Pancreas (tissue), 10 donors: Measurements from ENCODE around the gene FRMPD4. TPM values are rescaled to one million over a fixed set of nuclear protein-coding genes. Genes with fewer than 3 reads are reported as not detected.

ENCODE experiments used
- ATAC-seq, 4 donors: fragments of 200-7000 bp; cut with Tn5 transposase; one replicate each; pipeline versions ENCODE4 v1.8.0 to v1.9.1; 2020; ENCODE audit warnings: mild to moderate bottlenecking in 4 of 4, moderate library complexity in 4 of 4
- DNase-seq, 6 donors: peaks; one replicate each; pipeline ENCODE4 v3.0.0-alpha.2; 2020
- FAIRE-seq: peaks from 2 replicates; lab custom pipeline; 2012; peaks lifted over from hg19 to GRCh38; lab: Jason Lieb, UNC
- H3K27ac ChIP-seq, 4 donors: fragments of 200-600 bp; sonication (generic); 1 replicate in 3 of 4; 2 replicates in 1 of 4; pipeline versions ENCODE4 v1.5.0 to v1.8.0; 2020
- H3K27me3 ChIP-seq, 4 donors: fragments of 200-600 bp; one replicate each; pipeline ENCODE4 v1.8.0; 2021
- H3K36me3 ChIP-seq, 3 donors: fragments of 200-600 bp; sonication (generic) in 1 of 3; one replicate each; pipeline versions ENCODE4 v1.5.0 to v1.8.0; 2020 to 2021
- H3K4me1 ChIP-seq, 3 donors: fragments of 200-600 bp; one replicate each; pipeline ENCODE4 v1.8.0; 2021
- H3K4me3 ChIP-seq, 4 donors: fragments of 200-600 bp; sonication (generic) in 2 of 4; one replicate each; pipeline versions ENCODE4 v1.5.0 to v1.8.0; 2020 to 2021
- H3K9me3 ChIP-seq, 4 donors: fragments of 200-600 bp; one replicate each; pipeline ENCODE4 v1.8.0; 2021
- CTCF ChIP-seq, 4 donors: fragments of 200-600 bp; sonication (generic) in 3 of 4; IDR thresholded peaks; one replicate each; pipeline versions ENCODE4 v1.5.0 to v1.8.0; 2021; ENCODE audit warnings: antibody characterized with exemption in 4 of 4
- WGBS, 2 donors: extraction: QIAGEN DNeasy Blood & Tissue Kit; methylation state at CpG; one replicate each; pipeline ENCODE4 v1.1.7; 2013; 5-methylcytosine and 5-hydroxymethylcytosine counted together
- intact Hi-C, 3 donors: fragments of 100-400 bp; cut with DNase I; formaldehyde crosslinking; loops; one replicate each; pipeline versions ENCODE4 v1.11.1 to v1.14.2; 2022
- polyA plus RNA-seq, 2 donors: library from polyadenylated mRNA; stranded (reverse); fragments of 200-250 nt; gene quantifications; one replicate each; pipeline ENCODE4 v1.2.3, GENCODE V29; 2013
- total RNA-seq, 6 donors: library from RNA; stranded (reverse); fragmentation: NEBNext Ultra II Directional in 4 of 6; extraction: Animal tissue kit (Norgen Biotek cat#: 25700) in 4 of 6; gene quantifications; one replicate each; pipeline versions ENCODE4 v1.2.1 to v1.2.4, GENCODE V29; 2021 to 2023
- donor health status: healthy with polysubstance abuse.
- donor health status: DM: no; HTN: no; CAD: no; lungs with moderate emphysema.
- donor health status: DM: no; HTN: no; CAD: no.
- donor health status: control.
- donor health status: control.
- donor health status: Bipolar disorder and iron deficiency.
- donor health status: DM: yes; HTN: yes; CAD: no.
- donor health status: DM: no; HTN: no; CAD: no.
- donor health status: DM: no; HTN: no; CAD: no.
- donor health status: DM: yes; HTN: yes; CAD: no.

The FRMPD4 gene
- total and polyA plus RNA-seq, 8 donors, result 0.03 to 0.23 (median 0.06) TPM; not detected in 1

- Histone ChIP-seq H3K9me3 (no peaks in the 10 kb centered on the region), H3K4me3 (no peak overlapping the region), H3K36me3 (no peaks in the 10 kb centered on the region), H3K4me1 (no peaks in the 10 kb centered on the region), H3K27ac (no peak overlapping the region), H3K27me3 (peaks cover 0 to 11% (median 2%) of the 10 kb centered on the region in 4 donors)
- DNase-seq (no peak), FAIRE-seq (no peak), ATAC-seq (no peak)
- TF ChIP-seq CTCF (IDR thresholded peaks at IDR 0.05), result no peak
- WGBS, 2 donors, result 68 to 69% methylated on average over 2 of the region's 2 CpGs
- intact Hi-C loops, result no loop called here
Observed at GRCh38 chrX:12197030-12197429, 58.8 kb downstream of the FRMPD4 start.

DNA sequence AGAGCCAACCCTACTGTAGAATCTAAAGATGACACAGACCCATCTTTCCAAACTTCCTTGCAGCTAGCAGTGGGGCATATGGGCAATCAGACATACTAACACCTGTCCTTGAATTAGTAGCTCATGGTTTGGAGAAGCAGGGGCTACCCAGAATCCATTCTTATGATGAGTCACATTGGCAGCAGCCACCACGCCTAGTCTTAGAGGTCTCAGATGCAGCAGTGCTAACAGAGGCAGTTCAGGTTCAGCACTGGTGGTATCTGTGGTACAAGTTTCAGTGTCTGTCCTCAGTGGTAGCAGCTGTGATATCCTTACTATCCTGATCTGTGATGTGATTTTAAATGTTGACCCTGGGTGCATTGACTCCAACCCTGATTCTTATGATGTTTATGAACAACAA lies 68.1 kb downstream of the FRMPD4 start:
- Histone ChIP-seq H3K9me3 (no peaks in the 10 kb centered on the region), H3K4me3 (no peak overlapping the region), H3K4me1 (no peaks in the 10 kb centered on the region), H3K27me3 (peaks cover 0 to 9% (median 2%) of the 10 kb centered on the region in 4 donors), H3K36me3 (no peaks in the 10 kb centered on the region), H3K27ac (no peak overlapping the region)
- ATAC-seq (no peak), FAIRE-seq (no peak), DNase-seq (no peak)
- 49 to 65% methylated on average over 1 of the region's 1 CpG for WGBS, 2 donors
- TF ChIP-seq CTCF (IDR thresholded peaks at IDR 0.05), result no peak
- intact Hi-C loops, result no loop called here

GRCh38 chrX:12210196-12210815 lies 72.0 kb downstream of the FRMPD4 start:
- no peak for TF ChIP-seq CTCF (IDR thresholded peaks at IDR 0.05)
- no peak overlapping the region for H3K27ac ChIP-seq
- no peak overlapping the region for H3K4me3 ChIP-seq
- DNase-seq (no peak), FAIRE-seq (no peak), ATAC-seq (no peak)
- peaks cover 0 to 9% (median 2%) of the 10 kb centered on the region in 4 donors for H3K27me3 ChIP-seq
- no peaks in the 10 kb centered on the region for H3K36me3 ChIP-seq
- intact Hi-C loops, result no loop called here
- no peaks in the 10 kb centered on the region for H3K4me1 ChIP-seq
- H3K9me3 ChIP-seq, result no peaks in the 10 kb centered on the region
- WGBS, 2 donors, result 55 to 64% methylated on average over 4 of the region's 4 CpGs

- Histone ChIP-seq H3K27me3 (peaks cover 0 to 5% (median 2%) of the 10 kb centered on the region in 4 donors), H3K36me3 (no peaks in the 10 kb centered on the region), H3K4me1 (no peaks in the 10 kb centered on the region), H3K9me3 (no peaks in the 10 kb centered on the region), H3K27ac (no peak overlapping the region), H3K4me3 (no peak overlapping the region)
- ATAC-seq (no peak), FAIRE-seq (no peak), DNase-seq (no peak)
- no peak for TF ChIP-seq CTCF (IDR thresholded peaks at IDR 0.05)
- WGBS, 2 donors, result 26 to 43% methylated on average over 3 of the region's 3 CpGs
- intact Hi-C loops, result no loop called here
Observed at GRCh38 chrX:12210971-12211370, 72.7 kb downstream of the FRMPD4 start.

GRCh38 chrX:12223650-12224049 lies 85.4 kb downstream of the FRMPD4 start:
- no peaks in the 10 kb centered on the region for H3K4me1 ChIP-seq
- no peaks in the 10 kb centered on the region for H3K9me3 ChIP-seq
- no peak for ATAC-seq
- DNase-seq, result no peak
- H3K27me3 ChIP-seq, result no peaks in the 10 kb centered on the region
- no peak overlapping the region for H3K4me3 ChIP-seq
- H3K36me3 ChIP-seq, result no peaks in the 10 kb centered on the region
- 49 to 63% methylated on average over 4 of the region's 4 CpGs for WGBS, 2 donors
- no peak overlapping the region for H3K27ac ChIP-seq
- no peak for TF ChIP-seq CTCF (IDR thresholded peaks at IDR 0.05)
- FAIRE-seq, result no peak
- intact Hi-C loops, result no loop called here
